GM18867 (cell line): ENCODE data around the gene MVP.
"Not testable (repeated sequence)": the region's sequence is repeated elsewhere in the genome, so short reads cannot be mapped to it uniquely, and the experiment has no call there.

Experiments
- ATAC-seq: cut with Tn5 transposase; IDR thresholded peaks from one replicate; pipeline ENCODE4 v1.9.1; 2021; ENCODE audit warnings: mild to moderate bottlenecking, moderate library complexity; ENCODE audit not compliant: unreplicated experiment

MVP gene

DNA sequence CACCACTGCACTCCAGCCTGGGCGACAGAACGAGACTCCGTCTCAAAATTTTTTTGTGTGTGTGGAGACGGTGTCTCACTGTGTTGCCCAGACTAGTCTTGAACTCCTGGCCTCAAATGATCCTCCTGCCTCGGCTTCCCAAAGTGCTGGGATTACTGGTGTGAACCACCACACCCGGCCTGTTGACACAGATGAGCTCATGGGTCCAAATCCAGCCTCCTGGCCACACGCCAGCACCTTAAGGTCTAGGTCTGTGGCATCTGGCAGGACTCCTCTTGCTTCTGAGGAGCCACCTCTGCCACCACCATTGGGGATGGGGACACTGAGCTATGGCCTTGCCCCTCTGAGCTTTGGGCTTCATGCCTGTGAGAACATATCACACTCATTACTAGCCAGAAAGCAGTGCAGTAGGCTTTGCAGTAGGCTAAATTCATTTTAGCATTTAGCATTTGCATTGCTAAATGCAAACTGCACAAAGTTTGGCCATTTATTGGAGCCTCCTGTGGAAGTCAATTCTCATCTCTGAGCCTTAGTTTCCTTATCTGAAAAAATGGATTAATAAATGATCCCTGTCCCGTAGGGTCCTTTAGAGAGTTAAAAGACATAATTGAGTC is 48.2 kb downstream of the MVP start:
- no peak for ATAC-seq

DNA sequence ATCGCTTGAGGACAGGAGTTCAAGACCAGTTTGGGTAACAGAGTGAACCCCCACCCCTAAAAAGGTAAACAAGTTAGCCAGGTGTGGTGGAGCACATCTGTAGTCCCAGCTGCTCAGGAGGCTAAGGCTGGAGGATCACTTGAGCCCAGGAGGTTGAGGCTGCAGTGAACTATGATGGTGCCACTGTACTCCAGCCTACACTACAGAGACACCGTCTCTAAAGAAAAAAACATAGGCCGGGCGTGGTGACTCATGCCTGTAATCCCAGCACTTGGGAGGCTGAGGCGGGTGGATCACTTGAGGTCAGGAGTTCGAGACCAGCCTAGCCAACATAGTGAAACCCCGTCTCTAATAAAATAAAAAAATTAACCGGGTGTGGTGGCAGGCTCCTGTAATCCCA is 48.8 kb downstream of the MVP start:
- not testable (repeated sequence) for ATAC-seq

DNA sequence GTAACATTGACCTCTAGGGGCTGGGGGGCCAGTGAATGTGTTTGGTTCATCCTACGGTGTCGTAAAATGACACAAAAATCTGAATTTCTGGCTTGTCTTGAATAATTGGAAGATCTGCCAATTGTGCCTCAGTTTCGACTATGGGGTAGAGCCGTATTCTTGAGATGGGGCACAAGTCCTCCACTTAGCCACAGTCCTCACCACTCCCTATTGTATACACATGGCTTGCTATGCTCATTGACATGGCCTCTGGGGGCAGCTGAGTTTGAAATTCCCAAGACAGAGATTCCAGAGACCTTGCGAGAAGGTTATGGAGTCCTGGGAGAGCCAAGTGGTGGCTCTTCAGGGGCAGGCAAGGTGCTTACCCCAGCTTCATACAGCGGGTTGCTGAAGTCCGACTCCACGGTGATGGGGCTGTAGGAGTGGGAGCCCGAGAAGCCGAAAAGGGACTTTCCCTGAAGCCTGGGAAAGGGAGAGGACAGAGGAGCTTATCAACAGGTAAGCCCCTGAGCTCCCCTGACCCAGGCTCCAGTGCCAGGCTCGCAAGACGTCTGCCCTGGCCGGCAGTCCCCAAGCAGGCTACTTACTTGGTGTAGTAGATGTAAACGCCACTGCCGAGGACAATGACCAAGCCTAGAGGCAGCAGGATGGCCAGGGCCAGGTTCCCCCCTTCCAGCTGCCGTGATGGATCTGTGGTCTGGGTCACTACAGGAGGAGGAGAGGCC is 51.7 kb downstream of the MVP start:
- ATAC-seq: no peak

DNA sequence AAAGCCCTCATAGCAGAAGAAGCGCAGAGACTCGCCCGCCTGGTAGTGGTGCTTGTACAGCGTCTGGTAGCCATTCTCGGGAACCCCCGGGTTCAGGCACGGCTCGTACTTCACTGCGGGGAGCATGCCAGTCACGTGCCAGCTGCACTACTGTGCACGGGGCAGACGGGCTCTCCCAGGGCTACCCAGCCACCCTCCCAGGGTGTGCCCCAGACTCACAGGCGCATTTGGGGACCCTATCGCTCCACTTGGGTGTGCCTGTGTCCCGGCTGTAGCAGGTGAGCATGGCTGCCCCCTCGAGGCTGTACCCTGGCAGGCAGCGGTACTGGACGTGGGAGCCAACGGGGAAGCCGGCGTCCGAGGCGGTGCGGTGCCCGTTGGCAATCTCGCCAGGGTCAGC is 53.1 kb downstream of the MVP start:
- ATAC-seq: no peak

DNA sequence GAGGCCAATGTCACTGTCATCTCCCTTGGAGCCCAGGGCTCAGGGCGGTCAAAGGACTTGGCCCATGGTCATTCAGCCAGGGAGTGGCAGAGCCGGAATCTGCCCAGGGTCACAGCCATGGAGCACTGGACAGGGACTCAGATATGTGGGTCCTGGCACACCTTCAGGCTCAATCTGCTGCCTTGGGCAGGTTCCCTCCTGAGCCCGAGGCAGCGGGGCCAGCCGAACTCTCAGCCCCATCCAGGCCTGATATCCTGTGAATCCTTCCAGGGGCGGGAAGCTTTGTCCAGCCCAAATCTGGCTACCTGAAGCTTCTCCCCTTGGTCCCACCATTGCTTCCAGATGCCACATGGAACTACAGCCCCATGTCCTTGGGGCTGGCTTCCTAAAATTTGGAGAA is 54.9 kb downstream of the MVP start:
- ATAC-seq: no peak

DNA sequence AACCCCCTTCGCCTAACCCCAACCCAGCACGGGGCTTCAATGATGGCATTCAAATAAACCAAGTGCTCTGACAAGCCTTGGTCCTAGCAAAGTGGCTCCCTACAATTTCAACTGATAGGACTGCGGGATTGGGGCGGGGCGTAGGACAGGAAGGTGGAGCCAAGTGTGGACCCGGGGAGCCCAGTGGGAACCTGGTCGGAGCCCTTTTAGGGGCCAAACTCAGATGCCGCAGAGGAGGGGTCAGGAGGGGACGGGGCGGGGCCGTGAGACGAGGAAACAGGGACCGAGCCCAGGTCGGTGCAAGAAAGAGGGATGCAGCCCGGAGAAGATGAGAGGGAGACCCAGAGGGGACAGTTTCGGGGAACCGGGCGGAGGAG is 55.9 kb downstream of the MVP start:
- no peak for ATAC-seq

DNA sequence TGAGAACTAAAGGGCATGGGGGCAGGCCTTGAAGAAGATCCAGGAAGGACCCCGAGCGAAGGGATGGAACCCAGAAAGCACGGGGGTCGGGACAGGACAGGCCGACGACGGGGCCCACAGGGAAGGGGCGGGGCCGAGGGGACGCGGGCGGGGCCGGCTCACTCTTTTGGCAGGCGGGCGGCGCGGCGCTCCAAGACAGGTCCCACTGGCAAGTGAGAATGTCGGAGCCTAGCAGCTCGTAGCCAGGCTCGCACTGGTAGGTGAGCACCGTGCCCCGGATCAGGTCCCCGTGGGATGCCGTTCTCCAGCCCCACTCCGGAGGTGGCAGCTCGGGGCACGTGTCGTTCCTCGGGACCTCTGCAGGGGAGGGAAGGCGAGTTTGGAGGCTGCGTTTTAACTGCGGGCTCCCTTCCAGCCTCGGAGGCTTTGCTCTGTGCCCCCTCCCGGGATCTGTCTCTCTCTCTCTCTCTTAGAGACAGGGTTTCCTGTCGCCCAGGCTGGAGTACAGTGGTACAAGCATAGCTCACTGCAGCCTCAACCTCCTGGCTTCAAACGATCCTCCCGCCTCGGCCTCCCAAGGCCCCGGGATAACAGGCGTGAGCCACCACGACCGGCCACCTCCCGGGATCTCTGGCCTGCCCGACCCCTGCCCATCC is 56.5 kb downstream of the MVP start:
- ATAC-seq: no peak

DNA sequence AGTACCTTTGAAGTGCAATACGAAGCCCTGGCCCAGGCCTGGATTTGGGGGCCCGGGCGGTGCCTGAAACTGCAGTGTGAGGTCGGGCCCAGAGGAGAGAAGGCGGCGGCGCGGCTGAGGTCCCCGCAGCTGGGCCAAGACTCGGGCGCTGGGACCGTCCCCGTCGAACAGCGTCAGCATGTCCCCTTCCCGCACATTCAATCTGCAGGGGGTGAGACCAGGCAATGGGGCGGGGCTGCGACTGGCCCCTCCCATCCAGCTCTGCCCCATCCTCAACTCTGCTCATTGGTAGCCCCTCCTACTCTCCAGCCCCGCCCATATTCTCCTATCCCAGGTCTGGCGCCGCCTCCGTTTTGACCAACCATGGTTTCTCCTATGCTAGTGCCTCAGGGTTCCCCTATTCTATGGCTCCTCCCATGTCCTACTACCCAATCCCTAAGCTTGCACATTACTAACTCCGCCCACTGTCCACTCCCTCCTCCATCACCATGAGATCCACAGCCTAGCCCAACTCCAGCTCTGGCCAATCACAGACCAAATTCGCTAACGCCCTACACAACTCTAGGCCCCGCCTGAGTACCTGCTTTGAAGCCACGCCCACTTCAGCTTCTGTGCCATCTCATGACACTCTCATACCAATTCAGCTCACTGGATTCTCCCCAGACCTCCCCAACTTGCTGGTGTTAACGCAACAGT is 57.2 kb downstream of the MVP start:
- ATAC-seq: no peak

DNA sequence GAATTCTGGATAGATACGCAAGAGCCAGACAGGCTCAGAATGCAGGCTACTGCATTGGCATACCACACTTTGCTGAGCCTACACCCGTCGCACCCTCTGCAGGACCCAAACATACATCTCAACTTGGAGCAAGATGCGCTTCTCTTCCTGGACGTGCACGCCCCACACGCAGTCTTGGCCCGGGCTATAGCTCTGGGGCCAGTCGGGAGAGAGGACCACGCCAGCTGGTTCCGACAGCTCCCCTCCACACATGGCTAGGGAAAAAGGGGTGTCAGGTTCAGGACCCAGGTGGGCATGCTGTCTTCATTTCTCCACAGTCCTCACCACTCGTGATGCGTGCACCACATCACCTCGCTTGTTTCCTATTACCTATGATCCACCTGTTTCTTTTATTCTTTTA is 57.9 kb downstream of the MVP start:
- ATAC-seq: no peak

DNA sequence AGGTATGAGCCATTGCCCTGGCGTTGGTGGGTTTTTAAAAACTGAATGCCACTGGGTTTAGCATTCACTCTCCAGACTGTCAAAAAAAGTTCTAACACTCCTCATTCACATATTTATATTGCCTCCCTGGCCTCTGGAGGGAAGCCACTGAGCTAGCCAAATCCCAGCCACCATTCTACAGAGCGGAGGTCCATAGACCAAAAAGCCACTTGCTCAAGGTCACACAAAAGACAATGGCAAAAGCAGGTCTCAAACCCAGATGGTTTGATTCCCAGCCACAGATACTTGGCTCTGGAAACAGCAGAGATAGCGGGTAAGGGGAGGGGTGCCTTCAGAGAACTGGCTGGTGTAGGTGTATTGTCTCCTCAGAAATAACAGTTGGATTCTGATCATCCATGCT is 60.8 kb downstream of the MVP start:
- no peak for ATAC-seq

DNA sequence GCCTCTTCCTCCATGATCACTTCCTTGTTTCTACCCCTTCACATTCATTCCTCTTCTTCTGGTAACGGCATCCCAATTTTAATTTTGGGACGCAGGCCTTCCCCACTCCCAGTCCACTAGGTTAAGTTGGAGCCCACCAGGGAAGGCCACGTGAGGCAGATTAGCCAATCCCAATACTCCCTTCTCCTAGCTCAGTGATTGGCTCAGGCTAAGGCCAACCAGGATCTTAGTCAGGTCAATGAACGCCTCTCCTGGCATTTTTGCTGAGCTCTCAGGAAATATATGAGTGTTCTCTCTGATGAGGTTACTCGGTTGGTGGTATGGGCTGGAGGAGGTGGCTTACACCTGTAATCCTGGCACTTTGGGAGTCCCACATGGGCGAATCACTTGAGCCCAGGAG is 63.7 kb downstream of the MVP start:
- no peak for ATAC-seq

DNA sequence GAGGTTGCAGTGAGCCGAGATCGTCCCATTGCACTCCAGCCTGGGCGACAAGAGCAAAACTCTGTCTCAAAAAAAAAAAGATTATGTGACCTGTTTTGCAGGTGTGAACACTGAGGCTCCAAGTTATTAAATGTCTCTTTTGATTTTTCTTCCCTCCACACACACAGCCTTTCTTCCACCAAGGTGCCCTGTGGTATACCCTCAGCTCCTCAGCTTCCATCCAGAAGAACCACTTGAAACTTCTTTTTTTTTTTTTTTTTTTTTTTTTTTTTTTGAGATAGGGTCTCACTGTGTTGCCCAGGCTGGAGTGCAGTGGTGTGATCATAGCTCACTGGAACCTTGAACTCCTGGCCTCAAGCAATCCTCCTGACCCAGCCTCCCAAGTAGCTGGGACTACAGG is 69.1 kb downstream of the MVP start:
- not testable (repeated sequence) for ATAC-seq

DNA sequence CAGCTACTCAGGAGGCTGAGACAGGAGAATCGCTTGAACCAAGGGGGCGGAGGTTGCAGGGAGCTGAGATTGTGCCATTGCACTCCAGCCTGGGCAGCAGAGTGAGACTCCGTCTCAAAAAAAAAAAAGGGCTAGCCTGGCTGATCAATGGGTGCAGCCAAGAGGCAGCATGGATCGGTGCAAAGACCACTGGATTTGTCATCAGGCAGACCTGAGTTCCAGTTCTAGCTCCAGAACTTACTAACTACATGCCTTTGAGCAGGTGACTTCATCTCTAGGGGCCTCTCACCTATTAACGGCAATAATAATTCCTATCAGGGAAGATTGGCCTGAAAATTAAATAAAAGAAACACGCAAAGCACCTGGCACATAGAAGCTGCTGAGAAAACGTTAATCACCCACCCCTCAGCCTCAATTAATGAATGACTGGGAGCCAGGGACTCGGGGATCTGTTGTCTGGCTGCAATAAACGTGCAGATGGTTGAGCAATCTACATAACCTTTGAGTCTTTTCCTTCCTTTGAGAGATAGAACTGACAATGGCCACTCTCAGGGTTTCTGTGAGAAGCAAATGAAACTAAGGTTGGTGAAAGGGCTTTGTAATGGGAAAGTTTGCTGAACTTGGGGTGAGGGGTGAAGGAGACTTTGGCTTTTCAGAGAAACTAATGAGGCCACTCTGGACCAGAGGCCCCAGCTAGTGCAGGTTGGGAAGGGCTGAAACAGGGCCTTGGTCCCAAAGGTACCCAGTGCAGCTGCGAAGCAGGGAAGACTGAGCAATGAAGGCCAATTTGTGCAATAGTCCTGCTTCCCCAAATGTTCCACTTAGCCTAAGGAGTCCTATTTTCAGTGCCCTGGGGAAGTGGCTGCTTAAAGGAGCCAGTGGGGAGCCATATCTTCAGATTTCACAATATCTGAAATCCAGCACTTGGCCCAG is 71.5 kb downstream of the MVP start:
- ATAC-seq: no peak

DNA sequence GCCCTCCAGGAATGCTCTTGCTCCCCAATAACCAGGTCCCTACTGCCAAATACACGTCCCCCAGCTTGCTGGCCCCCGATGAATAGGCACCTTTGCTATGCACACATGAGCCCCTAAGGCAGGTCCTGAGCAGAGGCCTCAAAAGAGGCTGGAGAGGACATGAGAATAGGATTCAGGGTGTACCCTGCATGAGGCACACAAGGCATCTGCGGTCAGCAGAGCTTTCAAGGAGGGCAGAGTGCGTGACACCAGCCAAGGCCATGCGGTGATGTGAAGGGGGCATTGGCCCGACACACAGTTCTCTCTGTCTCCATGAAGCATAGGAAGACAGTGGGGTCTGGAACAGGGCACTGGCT is 72.2 kb downstream of the MVP start:
- no peak for ATAC-seq

DNA sequence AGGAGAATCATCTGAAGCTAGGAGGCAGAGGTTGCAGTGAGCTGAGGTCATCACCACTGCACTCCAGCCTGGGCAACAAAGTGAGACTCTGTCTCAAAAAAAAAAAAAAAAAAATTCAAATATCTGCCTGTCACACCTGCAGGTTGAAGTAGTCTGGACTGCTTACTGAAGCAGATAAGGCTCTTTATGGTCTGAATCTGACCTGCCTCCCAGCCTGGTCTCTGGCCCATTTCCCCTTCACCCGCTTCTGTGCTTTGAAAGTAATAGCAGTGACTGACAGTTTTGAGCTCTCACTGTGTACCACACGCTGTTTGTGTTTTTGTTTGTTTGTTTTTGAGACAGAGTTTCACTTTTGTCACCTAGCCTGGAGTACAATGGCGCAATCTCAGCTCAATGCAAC is 73.3 kb downstream of the MVP start:
- no peak for ATAC-seq

DNA sequence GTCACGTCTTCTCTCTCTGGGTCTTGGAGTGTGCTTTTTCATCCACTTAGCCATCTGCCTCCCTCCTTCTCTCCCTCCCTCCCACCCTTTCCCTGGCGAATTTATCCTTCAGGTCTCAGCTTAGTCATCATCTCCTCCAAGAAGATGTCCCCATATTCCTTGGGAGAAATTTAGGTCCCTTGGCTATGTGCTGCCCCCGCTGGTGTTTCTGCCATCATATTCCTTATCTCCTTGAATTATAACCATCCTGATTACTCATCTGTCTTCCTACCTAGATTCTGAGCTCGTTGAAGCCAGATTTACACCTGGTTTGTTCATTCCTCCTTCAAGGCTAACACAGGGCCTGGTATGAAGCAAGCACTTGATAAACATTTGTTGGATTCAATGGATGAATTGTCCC is 74.1 kb downstream of the MVP start:
- ATAC-seq: no peak

DNA sequence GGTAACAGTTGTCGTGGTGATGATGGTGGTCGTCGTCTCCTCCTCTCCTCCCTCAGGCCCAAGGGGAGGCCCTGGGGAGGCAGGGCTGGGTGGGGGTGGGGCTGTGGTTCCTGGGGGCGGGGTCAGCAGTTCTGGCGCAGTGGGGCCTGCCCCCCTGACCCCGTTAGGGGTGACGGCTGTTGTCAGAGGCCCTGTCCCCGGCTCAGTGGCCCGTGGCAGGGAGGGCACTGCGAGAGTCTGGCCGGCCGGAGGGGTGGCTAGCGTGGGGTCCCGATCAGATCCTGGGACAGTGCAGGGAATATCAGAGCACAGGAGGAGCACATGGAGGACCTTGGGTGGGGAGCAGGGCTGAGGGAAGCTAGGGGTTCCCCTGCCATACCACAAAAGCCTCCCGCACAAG is 76.6 kb downstream of the MVP start:
- ATAC-seq: no peak

DNA sequence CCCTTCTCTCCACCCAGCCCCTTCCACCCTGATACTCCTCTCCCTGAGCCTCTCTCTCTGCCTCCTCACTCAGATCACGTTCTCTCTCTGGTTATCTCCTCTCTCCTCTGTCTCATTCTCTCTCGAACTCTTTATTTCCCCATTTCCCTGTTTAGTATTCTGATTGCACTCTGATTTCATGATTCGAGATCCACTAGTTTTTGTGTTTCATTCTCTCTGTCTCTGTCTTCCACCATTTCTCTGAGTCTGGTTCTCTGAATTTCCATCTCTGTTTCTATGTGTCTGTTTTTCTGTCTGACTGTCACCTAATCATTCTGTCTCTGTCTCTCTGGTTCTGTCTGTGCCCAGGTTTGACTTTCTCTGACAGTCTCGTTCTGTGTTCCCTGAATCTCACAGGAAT is 77.1 kb downstream of the MVP start:
- no peak for ATAC-seq
